GM18511 (cell line): ENCODE measurements around the gene SLC25A30.
A peak's percentile ranks its signal among the peaks of the same experiment; 100 is the strongest.

Experiments
- ATAC-seq: cut with Tn5 transposase; IDR thresholded peaks from one replicate; pipeline ENCODE4 v1.9.1; 2021; ENCODE audit warnings: mild to moderate bottlenecking, moderate library complexity; ENCODE audit not compliant: unreplicated experiment

SLC25A30 gene, protein sequence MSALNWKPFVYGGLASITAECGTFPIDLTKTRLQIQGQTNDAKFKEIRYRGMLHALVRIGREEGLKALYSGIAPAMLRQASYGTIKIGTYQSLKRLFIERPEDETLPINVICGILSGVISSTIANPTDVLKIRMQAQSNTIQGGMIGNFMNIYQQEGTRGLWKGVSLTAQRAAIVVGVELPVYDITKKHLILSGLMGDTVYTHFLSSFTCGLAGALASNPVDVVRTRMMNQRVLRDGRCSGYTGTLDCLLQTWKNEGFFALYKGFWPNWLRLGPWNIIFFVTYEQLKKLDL

DNA sequence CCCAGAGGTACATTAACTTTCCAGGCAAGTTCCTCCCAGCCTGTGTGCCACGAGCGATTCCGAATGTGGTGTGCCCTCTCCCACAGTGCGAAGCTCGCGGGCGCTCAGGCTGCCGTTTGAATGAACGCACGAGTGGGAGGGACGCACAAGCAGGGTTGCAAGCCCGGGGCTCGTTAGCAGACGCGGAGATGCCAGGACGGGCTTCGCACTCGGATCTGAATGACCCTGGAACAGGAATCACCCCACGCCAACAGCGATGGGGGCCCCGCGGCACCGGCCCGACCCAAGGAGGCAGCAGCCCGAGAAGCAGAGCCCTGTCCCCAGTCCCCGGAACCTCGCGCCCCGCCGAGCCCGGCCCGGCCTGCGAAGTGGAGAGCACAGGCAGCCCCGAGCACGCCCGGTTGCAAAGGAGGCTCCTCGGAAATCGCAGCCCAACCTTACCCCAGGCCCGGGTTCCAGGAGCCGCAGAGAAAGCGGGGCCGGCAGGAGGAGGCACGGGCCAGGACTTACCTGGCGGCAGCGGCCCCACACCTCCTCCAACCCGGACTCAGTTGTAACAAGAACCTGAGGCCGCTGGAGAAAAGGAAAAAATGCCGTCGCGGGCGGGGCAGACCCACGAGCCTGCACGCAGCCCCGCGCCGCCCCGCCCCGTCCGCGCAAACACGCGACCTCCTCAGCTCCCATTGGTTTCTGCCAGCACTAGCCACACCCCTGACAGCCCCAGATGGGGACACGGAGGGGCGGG is at the start of gene SLC25A30:
SLC25A30 (minus strand) TSS at position 584 of the 745 bp plus-strand sequence. CDS start 6,948 bp downstream, outside the sequence.
- peak; percentile 96 for ATAC-seq

DNA sequence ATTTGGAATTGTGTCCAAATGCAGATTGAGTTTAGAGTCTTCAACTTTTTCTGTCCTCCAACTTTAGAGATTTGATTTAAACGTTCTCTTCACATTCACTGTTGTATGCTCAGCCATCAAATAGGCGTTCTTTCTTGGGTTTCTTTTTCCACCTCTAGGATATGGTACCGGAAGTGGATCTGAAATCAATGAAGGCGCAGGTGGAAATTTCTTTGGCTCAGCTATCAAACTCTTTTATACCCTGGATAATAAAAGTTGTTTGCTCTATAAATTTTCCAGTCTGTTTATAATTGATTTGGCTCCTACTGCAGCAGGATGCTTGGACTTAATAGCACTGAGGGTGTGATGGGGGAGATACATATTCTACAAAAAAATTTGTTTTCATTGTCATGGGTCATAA is 48.2 kb upstream of the SLC25A30 start:
- ATAC-seq = no peak

DNA sequence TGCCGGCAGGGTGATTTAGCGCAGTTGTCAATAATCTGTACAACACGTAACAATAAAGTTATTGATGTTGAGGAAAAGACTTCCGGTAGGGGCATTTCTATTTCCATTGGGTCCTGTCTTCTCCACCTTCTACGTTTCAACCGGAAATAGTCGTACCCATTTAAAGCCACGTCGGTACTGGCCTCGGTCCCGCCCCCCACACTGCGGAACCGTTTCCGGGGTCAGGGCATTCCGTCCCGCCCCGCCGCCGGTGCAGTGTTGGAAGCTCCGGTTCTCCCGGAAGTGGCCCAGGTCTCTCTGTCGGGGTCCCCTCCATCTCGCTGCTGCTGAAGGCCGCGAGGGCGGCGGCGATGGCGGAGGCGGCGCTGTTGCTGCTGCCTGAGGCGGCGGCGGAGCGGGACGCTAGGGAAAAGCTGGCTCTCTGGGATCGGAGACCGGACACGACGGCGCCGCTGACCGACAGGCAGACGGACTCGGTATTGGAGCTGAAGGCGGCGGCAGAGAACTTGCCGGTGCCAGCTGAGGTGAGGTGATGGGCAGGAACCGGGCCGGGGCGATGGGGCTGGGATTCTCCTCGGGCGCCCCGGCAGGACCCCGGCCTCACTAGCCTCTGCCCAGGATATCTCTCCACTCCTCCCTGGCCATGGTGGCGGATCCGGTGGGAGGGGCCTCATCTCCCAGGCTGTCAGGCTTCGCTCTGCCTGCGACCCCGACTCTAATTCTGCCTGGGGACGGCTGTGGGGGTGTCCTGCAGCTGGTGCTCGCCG is 46.7 kb upstream of the SLC25A30 start, which contains the start of gene COG3:
COG3 (plus strand) TSS at position 253 of the 767 bp plus-strand sequence; CDS start at position 351, 98 bp downstream.
- ATAC-seq = peak; percentile 96

DNA sequence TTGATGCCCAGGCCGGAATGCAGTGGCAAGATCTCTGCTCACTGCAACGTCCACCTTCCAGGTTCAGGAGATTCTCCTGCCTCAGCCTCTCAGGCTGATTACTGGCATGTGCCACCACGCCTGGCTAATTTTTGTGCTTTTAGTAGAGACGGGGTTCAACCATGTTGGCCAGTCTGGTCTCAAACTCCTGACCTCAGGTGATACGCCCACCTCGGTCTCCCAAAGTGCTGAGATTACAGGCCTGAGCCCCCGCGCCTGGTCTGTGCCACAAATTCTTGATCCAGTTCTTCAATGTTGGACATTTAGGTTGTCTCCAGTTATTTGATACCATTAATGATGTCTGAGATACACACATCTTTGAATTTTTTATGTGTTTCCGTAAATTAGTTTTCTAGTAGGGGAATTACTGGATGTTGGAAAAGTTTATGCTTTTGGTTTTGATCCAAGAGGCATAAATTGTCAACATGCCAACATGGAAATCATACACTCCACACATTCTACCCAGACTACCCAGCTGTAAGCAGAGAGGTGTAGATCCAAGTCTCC is 46.0 kb upstream of the SLC25A30 start:
- ATAC-seq = no peak

DNA sequence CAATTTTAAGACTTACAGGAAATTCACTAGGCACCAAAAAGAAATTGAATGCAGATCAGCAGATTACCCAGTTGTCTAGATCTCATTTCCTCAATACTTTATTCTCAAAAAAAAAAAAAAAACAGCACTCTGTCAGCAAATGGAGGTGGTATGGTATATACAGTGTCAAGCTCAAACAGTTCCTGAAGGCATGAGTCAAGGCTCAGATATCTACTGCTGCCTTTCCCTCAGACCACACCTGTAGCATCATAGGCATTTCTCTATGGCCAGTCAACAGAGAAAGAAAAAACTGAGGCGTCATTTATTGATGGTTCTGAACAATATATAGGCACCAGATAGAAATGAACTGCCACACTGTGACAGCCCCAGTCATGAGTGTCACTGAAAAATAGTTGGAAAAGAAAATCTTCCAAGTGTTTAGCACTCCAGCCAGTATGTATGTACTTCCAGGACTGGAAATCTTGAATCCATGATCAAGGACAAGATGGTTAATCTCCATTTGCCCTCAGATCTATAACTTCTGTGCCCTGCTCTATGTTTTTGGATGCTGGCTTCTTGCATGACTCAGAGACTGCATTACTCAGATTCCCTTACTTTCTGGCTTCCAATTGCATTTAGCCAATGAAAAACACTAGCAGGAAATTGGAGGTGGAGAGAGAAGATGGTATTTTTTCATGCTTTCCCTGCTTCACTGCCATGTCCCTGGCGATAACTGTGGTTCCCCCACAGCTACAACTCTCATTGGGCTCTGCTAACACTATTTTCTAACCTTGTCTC is 38.2 kb upstream of the SLC25A30 start:
- no peak for ATAC-seq

DNA sequence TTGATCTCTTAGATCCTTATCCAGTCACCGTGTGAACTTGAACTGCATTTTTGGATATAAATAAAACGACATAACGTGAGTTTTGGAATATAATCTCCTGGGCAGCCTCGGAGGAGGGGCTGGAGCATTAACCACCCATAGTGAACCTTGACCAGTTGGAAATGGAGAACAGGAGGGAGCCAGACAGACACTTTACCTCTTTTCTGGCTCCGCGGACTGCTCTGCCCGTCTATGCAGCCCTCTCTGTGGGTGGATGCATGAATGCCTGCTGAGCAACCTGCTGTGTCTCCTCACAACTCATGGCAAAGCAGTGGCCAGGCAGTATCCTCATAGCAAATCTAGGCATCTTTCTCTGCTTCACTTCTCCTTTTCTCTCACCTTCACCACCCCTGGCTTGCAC is 36.0 kb upstream of the SLC25A30 start:
- ATAC-seq = no peak

DNA sequence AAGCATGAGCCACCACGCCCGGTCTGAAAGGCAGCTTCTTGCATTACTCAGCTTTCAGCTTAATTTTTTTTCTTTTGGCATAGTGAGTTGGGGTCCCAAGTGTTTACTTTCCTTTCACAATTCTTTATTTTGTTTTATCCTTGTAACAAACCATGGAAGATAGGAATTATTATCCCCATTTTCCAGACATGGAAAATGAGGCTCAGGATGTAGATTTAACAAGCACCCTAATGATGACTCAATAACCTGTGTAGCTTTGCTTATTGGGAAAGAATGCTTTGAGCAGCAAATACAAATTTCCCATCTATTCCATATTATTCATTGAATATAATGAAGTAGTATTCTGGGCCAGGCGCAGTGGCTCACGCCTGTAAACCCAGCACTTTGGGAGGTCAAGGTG is 33.1 kb upstream of the SLC25A30 start:
- ATAC-seq = no peak

DNA sequence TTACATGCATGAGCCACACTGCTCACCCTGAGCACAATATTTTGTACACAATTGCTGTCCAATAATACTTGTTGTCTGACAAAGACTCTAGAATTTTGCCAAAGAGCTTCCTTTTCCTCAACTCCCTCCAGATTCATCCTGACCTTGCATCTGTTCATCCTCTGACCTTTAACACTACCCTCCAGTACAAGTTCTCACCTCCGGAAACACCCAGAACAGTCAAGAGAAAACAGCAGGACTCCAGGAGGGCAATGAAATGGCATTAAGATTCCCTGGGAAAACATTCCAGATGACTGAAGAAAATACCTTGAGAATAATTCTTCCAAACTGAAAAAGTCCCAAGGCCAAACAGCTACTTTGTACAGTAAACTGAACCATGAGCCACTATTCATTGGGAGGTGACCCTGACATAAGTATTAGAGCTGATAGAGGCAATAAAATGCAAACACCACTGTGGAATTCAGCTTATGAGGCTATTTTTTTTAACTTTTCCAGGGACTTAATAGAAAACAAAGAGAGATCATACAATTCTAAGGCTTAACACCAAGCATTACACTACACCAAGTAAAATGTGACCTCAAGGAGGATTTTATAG is 30.9 kb upstream of the SLC25A30 start:
- no peak for ATAC-seq

DNA sequence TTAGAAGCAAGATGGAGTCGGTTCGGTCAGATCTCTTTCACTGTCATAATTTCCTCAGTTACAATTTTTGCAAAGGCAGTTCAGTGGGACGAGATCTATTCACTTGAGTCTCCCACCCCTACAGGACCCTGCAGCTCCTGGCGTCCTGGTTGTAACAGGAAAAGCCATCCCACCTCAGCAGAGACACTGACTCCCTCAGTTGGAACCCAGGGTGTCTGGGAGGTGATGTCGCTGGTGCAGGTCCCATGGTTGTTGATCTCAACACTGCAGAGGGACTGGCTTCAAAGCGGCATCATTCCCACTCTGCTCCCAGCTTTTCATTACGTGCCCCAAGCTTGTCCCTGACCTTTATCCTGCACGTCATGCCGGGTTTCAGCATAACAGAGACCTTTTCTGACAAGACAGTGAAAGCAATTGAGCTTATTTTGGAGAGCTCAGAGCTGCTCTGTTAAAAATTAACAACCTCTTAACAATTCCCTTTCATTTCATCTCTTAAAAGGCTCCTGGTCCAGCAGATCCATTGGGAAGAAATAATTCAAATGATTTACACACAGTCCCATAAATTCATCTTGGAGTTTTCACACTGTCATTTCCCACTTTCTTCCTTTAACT is 29.0 kb upstream of the SLC25A30 start:
- ATAC-seq = no peak

DNA sequence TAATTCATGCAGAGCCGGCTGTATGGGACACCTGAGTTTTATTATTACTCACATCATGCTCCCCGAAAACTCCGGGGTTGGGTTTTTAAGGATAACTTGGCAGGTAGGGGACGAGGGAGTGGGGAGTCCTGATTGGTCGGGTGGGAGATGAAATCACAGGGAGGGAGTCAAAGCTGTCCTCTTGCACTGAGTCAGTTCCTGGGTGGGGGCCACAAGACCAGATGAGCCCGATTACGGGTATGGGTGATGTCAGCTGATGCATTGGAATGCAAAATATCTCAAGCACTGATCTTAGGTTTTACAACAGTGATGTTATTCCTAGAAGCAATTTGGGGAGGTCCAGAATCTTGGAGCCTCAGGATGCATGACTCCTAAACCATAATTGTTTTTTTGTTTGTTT is 28.0 kb upstream of the SLC25A30 start:
- ATAC-seq = no peak

DNA sequence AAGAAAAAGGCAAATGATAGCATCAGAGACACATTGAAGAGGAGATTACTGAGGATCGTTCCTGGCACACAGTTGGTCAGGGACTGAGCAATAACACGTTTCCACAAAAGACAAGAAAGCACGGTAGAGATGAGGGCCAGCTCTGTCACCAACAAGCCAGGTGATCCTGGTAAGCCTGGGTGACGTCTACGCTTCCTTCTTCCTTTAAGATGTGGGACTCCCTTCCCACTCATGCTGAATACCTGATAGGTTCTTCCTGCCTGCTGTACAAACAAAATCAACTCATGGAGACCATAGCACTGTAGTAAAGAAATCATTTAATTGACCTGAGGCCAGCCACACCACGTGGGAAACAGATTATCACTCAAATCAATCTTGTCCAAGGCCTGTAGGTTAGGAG is 26.9 kb upstream of the SLC25A30 start:
- no peak for ATAC-seq

DNA sequence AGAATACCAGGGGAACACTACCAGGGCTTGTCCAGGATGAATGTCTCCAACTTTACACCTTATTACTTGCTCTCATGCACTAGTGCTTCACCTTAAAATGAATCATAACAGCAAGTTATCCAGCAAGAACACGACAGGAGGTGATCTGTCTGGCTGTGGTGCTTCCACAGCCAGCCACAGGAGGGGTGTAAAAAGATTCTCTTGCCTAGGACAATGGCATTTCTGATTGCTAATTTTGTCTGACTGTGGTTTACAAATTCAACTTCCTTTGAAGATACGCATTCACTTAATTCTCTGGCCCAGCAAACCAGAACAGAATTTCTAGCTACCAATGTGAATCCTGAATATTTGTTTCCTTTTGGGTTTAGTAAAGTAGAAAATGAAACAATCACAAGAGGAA is 23.5 kb upstream of the SLC25A30 start:
- peak; percentile 72 for ATAC-seq

DNA sequence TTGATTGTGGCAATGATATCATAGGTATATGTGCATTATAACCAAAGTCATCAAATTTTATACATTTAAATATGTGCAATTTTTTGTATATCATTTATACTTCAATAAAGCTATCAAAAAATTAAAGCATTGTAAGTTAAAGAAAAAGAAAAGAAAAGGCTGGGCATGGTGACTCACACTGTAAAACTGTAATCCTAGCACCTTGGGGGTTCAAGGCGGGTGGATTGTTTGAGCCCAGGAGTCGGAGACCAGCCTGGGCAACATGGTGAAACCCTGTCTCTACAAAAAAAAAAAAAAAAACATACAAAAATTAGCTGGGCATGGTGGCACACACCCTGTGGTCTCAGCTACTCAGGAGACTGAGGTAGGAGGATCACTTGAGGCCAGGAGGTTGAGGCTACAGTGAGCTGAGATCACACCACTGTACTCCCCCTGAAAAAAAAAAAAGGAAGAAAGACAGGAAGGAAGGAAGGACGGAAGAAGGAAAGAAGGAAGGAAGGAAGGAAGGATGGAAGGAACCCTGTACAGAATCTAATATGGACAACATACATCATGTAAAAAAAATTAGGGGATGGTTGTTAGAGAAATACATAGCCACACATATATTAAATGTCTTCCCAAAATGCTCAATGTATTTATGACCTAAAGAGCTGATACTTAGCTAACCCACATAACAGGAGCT is 21.7 kb upstream of the SLC25A30 start:
- no peak for ATAC-seq

DNA sequence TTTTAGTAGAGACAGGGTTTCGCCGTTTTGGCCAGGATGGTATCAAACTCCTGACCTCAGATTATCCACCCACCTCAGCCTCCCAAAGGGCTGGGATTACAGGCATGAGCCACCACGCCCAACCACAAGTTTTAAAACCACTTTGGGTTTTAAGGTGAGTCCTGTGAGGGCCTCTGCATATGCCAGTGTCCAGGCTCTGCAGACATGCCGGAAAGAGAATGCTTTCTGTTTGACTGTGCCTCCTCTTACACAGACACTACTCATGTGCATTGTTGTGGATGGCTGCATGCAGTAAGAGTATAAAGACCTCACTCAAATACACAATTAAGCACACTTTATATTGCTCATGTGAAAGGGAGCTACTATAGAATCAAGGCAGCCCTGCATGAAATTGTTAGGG is 20.8 kb upstream of the SLC25A30 start:
- no peak for ATAC-seq

DNA sequence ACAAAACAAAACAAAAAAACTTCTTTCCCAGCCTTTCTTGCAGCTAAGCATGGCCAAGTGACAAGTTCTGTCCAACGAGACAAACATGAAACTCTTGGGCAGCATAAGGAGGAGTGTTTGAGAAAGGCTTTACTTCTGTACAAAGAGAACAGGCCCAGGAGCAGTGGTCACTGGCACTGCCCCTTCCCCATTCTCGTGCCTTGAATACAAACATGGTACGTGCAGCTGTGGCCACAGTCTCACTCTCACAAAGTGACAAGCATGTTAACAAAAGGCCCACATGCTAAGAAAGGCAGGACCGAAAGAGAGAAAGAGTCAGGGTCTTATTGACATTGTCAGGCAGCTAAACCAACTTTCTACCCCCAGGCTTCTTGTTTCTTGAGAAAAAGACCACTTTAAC is 19.8 kb upstream of the SLC25A30 start:
- ATAC-seq = no peak

DNA sequence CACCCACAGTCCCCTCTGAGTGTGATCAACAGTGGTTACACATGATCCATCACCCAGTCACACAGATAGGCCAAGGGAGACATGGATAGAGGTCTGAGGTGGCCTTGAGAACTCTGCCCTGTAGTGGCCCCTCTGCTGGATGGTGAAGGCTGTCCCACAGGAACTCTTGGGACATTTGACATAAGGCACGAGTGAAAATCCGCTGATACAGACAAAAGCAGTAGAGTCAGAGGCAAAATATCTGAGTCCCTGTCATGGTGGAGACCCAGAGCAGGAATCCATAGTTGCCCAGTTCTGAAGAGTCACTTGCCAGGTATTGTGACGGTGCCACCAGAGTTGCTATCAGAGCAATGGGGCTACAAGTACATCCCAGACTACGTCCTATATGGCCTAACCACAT is 18.8 kb upstream of the SLC25A30 start:
- ATAC-seq = no peak

DNA sequence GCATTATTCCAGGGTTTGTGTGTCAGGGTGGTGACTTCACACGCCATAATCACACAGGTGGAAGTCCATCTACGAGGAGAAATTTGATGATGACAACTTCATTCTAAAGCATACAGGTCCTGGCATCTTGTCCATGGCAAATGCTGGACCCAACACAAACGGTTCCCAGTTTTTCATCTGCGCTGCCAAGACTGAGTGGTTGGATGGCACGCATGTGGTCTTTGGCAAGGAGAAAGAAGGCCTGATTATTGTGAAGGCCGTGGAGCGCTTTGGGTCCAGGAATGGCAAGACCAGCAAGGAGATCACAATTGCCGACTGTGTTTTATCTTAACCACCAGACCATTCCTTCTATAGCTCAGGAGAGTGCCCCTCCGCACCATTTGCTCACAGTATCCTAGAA is 18.2 kb upstream of the SLC25A30 start:
- no peak for ATAC-seq

DNA sequence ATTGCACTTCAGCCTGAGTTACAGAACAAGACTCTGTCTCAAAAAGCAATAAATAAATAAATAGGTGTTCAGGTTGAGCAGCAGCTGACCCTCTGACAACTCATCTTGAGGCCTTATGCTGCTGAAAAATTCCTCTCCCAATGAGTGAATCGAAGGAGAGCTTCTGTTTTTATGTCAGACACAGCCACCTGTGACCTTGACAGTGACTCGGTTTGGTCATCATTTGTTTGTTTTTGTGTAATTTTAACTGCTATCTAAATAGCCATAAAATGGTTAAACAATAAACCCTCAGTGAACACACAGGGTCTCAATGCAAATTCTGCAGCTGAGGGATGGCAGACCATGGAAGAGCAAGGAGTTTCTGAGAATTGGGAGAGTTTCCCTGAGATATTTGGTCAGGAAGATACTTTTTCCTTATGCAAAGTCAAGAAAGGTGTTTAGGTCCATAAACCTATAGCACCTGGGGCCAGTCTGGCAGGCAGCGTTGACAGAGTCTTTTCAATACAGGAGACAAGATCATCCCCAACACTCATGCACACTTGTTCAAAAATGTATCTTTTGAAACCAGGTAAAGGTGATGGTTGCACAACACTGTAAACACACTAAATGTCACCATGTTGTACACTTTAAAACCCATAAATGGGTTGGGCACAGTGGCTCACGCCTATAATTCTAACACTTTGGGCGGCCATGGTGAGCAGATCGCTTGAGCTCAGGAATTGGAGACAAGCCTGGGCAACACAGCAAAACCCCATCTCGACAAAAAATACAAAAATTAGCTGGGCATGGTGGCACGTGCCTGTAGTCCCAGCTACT is 16.6 kb upstream of the SLC25A30 start:
- no peak for ATAC-seq
